ENCODE data around the gene PRTFDC1.

- TF ChIP-seq CTCF (IDR thresholded peaks at IDR 0.05) (no peak), POLR2AphosphoS5 (IDR thresholded peaks at IDR 0.05) (no peak)
These were observed 41.8 kb downstream of the PRTFDC1 start for GRCh38 chr10:24910574-24910973.
